GM04504 (cell line): Measurements from ENCODE around the gene PLEKHG4B.
"Not testable (repeated sequence)": the region's sequence is repeated elsewhere in the genome, so short reads cannot be mapped to it uniquely, and the experiment has no call there.

Experiments
- DNase-seq: peaks from one replicate; pipeline ENCODE4 v3.0.0-alpha.2; 2012; ENCODE audit warnings: low read depth

Gene PLEKHG4B

GRCh38 chr5:93221-93980, 1.4 kb downstream of the PLEKHG4B start:
- DNase-seq, result no peak

GRCh38 chr5:94113-94892, 2.3 kb downstream of the PLEKHG4B start:
- no peak for DNase-seq

GRCh38 chr5:95241-95980, 3.4 kb downstream of the PLEKHG4B start:
- DNase-seq, result no peak

- DNase-seq, result no peak
These were observed 5.2 kb downstream of the PLEKHG4B start for GRCh38 chr5:96976-97660.

- no peak for DNase-seq
These were observed 7.8 kb downstream of the PLEKHG4B start for GRCh38 chr5:99815-100214.

- DNase-seq, result no peak
These were observed 10.6 kb downstream of the PLEKHG4B start for GRCh38 chr5:102411-103043.

- DNase-seq, result not testable (repeated sequence)
These were observed 12.1 kb downstream of the PLEKHG4B start for GRCh38 chr5:104106-104505.

- no peak for DNase-seq
These were observed 12.9 kb downstream of the PLEKHG4B start for GRCh38 chr5:104778-105296.

- no peak for DNase-seq
These were observed 13.6 kb downstream of the PLEKHG4B start for GRCh38 chr5:105504-106070.

GRCh38 chr5:106587-106986, 14.6 kb downstream of the PLEKHG4B start:
- DNase-seq, result no peak

GRCh38 chr5:107526-107925, 15.6 kb downstream of the PLEKHG4B start:
- no peak for DNase-seq

GRCh38 chr5:109826-110225, 17.9 kb downstream of the PLEKHG4B start:
- DNase-seq, result no peak

- no peak for DNase-seq
These were observed 18.4 kb downstream of the PLEKHG4B start for GRCh38 chr5:110270-110888.

- no peak for DNase-seq
These were observed 19.2 kb downstream of the PLEKHG4B start for GRCh38 chr5:111171-111570.

- DNase-seq, result no peak
These were observed 27.6 kb downstream of the PLEKHG4B start for GRCh38 chr5:119486-120097.

GRCh38 chr5:121432-121831, 29.5 kb downstream of the PLEKHG4B start:
- DNase-seq, result no peak

GRCh38 chr5:125815-126214, 33.8 kb downstream of the PLEKHG4B start:
- no peak for DNase-seq

- DNase-seq, result no peak
These were observed 34.8 kb downstream of the PLEKHG4B start for GRCh38 chr5:126806-127205.

- no peak for DNase-seq
These were observed 35.9 kb downstream of the PLEKHG4B start for GRCh38 chr5:127886-128285.

- DNase-seq, result no peak
These were observed 36.5 kb downstream of the PLEKHG4B start for GRCh38 chr5:128446-128845.
